ENCODE results near the gene TFRC. TPM values are rescaled to one million over a fixed set of nuclear protein-coding genes. Genes with fewer than 3 reads are reported as not detected.

TFRC gene
- total RNA-seq, 1 donor from 2014 or later = 87.7 TPM

DNA sequence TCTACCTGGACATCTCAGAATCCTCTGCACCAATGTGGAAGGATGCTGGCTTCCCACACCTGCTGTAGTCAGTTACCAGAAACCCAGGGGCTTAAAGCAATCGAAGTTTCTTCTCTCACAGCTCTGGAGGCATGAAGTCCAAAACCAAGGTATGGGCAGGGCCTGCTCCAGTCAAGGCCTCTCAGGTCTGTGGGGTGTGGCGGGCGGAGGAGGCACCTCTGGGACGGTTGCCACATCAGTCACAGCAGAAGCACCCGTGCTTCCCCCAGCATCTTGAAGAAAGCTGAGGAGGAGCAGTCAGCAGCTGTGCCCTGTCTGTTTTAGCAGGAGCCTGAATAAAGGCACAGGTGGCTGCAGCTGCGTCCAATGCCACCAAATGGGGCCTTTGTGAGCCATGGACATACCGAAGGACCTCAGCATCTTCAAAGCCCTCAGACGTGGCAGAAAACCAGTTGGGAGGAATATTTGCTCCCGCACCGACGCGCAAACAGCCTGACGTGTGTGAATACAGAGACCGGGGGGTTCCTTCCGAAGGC lies 68.9 kb downstream of the TFRC start:
- no peak overlapping the region for H3K27ac Mint-ChIP-seq
- no peaks in the 10 kb centered on the region for H3K4me1 ChIP-seq
- H3K79me2 ChIP-seq (ENCODE audit: low read depth) = no peaks in the 10 kb centered on the region

DNA sequence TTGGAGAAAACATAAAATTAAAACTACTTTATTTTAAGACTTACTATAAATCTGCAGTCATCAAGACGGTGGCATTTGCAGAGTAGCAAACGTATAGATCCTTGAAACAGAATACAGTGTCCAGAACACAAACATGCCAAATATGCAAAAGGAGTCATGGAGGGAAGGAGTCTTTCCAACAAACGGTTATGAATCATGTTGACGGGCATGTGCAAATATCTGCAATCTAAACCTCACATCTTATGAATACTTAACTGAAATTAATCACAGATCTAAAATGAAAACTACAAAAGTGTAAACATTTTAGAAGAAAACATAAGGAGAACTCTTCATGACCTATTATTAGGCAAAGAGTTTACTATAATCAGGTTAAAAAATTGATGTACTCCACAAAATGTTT lies 69.4 kb downstream of the TFRC start:
- Histone ChIP-seq H3K79me2 (ENCODE audit: low read depth) (no peaks in the 10 kb centered on the region), H3K9me3 (ENCODE audit: low read depth) (no peaks in the 10 kb centered on the region), H3K27ac (no peak overlapping the region), H3K36me3 (no peaks in the 10 kb centered on the region), H4K20me1 (ENCODE audit: low read depth) (no peaks in the 10 kb centered on the region), H3K4me1 (no peaks in the 10 kb centered on the region), H2AFZ (replicated peaks) (no peak overlapping the region), H3K9ac (no peak overlapping the region), H3K27me3 (no peaks in the 10 kb centered on the region), H3K4me2 (no peak overlapping the region), H3K4me3 (no peak overlapping the region), H3F3A (ENCODE audit: low read depth) (no peaks in the 10 kb centered on the region)
- no peak for DNase-seq (ENCODE audit: low spot score)
- peaks cover 7% of the 10 kb centered on the region for H3K27me3 Mint-ChIP-seq (ENCODE audit: insufficient read depth, low read depth)
- no peak overlapping the region for H3K27ac Mint-ChIP-seq
- H3K9me3 Mint-ChIP-seq = peaks cover 5% of the 10 kb centered on the region
- TF ChIP-seq EZH2 (IDR thresholded peaks at IDR 0.05) = no peak
- TF ChIP-seq, protein P1, sequence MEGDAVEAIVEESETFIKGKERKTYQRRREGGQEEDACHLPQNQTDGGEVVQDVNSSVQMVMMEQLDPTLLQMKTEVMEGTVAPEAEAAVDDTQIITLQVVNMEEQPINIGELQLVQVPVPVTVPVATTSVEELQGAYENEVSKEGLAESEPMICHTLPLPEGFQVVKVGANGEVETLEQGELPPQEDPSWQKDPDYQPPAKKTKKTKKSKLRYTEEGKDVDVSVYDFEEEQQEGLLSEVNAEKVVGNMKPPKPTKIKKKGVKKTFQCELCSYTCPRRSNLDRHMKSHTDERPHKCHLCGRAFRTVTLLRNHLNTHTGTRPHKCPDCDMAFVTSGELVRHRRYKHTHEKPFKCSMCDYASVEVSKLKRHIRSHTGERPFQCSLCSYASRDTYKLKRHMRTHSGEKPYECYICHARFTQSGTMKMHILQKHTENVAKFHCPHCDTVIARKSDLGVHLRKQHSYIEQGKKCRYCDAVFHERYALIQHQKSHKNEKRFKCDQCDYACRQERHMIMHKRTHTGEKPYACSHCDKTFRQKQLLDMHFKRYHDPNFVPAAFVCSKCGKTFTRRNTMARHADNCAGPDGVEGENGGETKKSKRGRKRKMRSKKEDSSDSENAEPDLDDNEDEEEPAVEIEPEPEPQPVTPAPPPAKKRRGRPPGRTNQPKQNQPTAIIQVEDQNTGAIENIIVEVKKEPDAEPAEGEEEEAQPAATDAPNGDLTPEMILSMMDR (IDR thresholded peaks at IDR 0.05) = no peak
- TF ChIP-seq EZH2phosphoT487 (IDR thresholded peaks at IDR 0.05) = no peak
- peaks cover 4% of the 10 kb centered on the region for H3K4me1 Mint-ChIP-seq
- H3K36me3 Mint-ChIP-seq = no peaks in the 10 kb centered on the region
- H3K4me3 Mint-ChIP-seq = no peak overlapping the region

More for the DNA sequence above, 68.9 kb downstream of the TFRC start:
- Histone ChIP-seq H3K4me2 (no peak overlapping the region), H3F3A (ENCODE audit: low read depth) (no peaks in the 10 kb centered on the region), H3K4me3 (no peak overlapping the region), H3K36me3 (no peaks in the 10 kb centered on the region), H2AFZ (replicated peaks) (no peak overlapping the region), H3K9ac (no peak overlapping the region), H3K27ac (no peak overlapping the region), H4K20me1 (ENCODE audit: low read depth) (no peaks in the 10 kb centered on the region), H3K9me3 (ENCODE audit: low read depth) (no peaks in the 10 kb centered on the region), H3K27me3 (no peaks in the 10 kb centered on the region)
- Mint-ChIP-seq H3K36me3 (no peaks in the 10 kb centered on the region), H3K9me3 (peaks cover 5% of the 10 kb centered on the region), H3K4me3 (no peak overlapping the region), H3K27me3 (ENCODE audit: insufficient read depth, low read depth) (peaks cover 5% of the 10 kb centered on the region), H3K4me1 (peaks cover 4% of the 10 kb centered on the region)
- no peak for TF ChIP-seq EZH2phosphoT487 (IDR thresholded peaks at IDR 0.05)
- TF ChIP-seq, protein P1 (IDR thresholded peaks at IDR 0.05) = no peak
- TF ChIP-seq EZH2 (IDR thresholded peaks at IDR 0.05) = no peak
- no peak for DNase-seq (ENCODE audit: low spot score)

GRCh38 chr3:196009456-196009855 lies 72.4 kb downstream of the TFRC start:
- no peak overlapping the region for H3K4me3 Mint-ChIP-seq
- DNase-seq (ENCODE audit: low spot score) = no peak
- no peak overlapping the region for H3K27ac Mint-ChIP-seq
- no peaks in the 10 kb centered on the region for H3K9me3 ChIP-seq (ENCODE audit: low read depth)
- TF ChIP-seq, protein P1 (IDR thresholded peaks at IDR 0.05) = no peak
- TF ChIP-seq EZH2 (IDR thresholded peaks at IDR 0.05) (no peak), EZH2phosphoT487 (IDR thresholded peaks at IDR 0.05) (no peak)
- H3K36me3 ChIP-seq = no peaks in the 10 kb centered on the region
- no peaks in the 10 kb centered on the region for H4K20me1 ChIP-seq (ENCODE audit: low read depth)
- H2AFZ ChIP-seq (replicated peaks) = no peak overlapping the region
- H3K4me1 ChIP-seq = no peaks in the 10 kb centered on the region
- H3K4me1 Mint-ChIP-seq = no peaks in the 10 kb centered on the region
- no peak overlapping the region for H3K9ac ChIP-seq
- H3K27ac ChIP-seq = no peak overlapping the region
- H3K9me3 Mint-ChIP-seq = peaks cover 5% of the 10 kb centered on the region
- no peak overlapping the region for H3K4me3 ChIP-seq
- H3K36me3 Mint-ChIP-seq = no peaks in the 10 kb centered on the region
- no peaks in the 10 kb centered on the region for H3F3A ChIP-seq (ENCODE audit: low read depth)
- no peaks in the 10 kb centered on the region for H3K27me3 ChIP-seq
- no peak overlapping the region for H3K4me2 ChIP-seq
- H3K27me3 Mint-ChIP-seq (ENCODE audit: insufficient read depth, low read depth) = peaks cover 2% of the 10 kb centered on the region
- H3K79me2 ChIP-seq (ENCODE audit: low read depth) = no peaks in the 10 kb centered on the region
